ENCODE measurements around the gene VGLL4. TPM values are rescaled to one million over a fixed set of nuclear protein-coding genes. Genes with fewer than 3 reads are reported as not detected.

The VGLL4 gene
- total RNA-seq, 2 donors from 2014 or later = 47.5 to 49.7 TPM

- Histone ChIP-seq H3K4me3 (ENCODE audit: low read length) (no peak overlapping the region), H3K27ac (ENCODE audit: low read depth, low read length) (no peak overlapping the region), H3K36me3 (ENCODE audit: control insufficient read depth, insufficient read depth, low read length) (no peaks in the 10 kb centered on the region), H3K9me3 (ENCODE audit: control insufficient read depth, low read length) (no peaks in the 10 kb centered on the region), H3K27me3 (ENCODE audit: control insufficient read depth, insufficient read depth, low read length, poor library complexity, severe bottlenecking) (no peaks in the 10 kb centered on the region), H3K4me1 (ENCODE audit: control insufficient read depth, insufficient read depth, low read length) (peaks cover 3% of the 10 kb centered on the region), H3K9ac (ENCODE audit: extremely low read depth, low read length, poor library complexity, severe bottlenecking) (no peak overlapping the region)
- no peak for TF ChIP-seq CTCF (conservative IDR thresholded peaks at IDR 0.05)
- H3K4me3 Mint-ChIP-seq = no peak overlapping the region
- WGBS, 2 experiments (ENCODE audit: insufficient coverage in 1 of 2, insufficient read length in 1 of 2) = 55% methylated on average over 2 of the region's 4 CpGs; no CpG with 5 or more reads in 1 of the 2 experiments
- H3K9me3 Mint-ChIP-seq = no peaks in the 10 kb centered on the region
- H3K27me3 Mint-ChIP-seq (ENCODE audit: insufficient read depth) = no peaks in the 10 kb centered on the region
- H3K36me3 Mint-ChIP-seq (ENCODE audit: low read depth) = no peaks in the 10 kb centered on the region
- H3K27ac Mint-ChIP-seq = no peak overlapping the region
- H3K4me1 Mint-ChIP-seq = peaks cover 22% of the 10 kb centered on the region
- no peak for DNase-seq
Measured at GRCh38 chr3:11651477-11651876, 7.8 kb upstream of the VGLL4 start.

- Mint-ChIP-seq H3K36me3 (ENCODE audit: low read depth) (no peaks in the 10 kb centered on the region), H3K9me3 (no peaks in the 10 kb centered on the region), H3K4me3 (no peak overlapping the region), H3K4me1 (peaks cover 15% of the 10 kb centered on the region), H3K27me3 (ENCODE audit: insufficient read depth) (no peaks in the 10 kb centered on the region), H3K27ac (no peak overlapping the region)
- no peak overlapping the region for H3K27ac ChIP-seq (ENCODE audit: low read depth, low read length)
- no peaks in the 10 kb centered on the region for H3K36me3 ChIP-seq (ENCODE audit: control insufficient read depth, insufficient read depth, low read length)
- no peak overlapping the region for H3K9ac ChIP-seq (ENCODE audit: extremely low read depth, low read length, poor library complexity, severe bottlenecking)
- H3K4me3 ChIP-seq (ENCODE audit: low read length) = no peak overlapping the region
- no peaks in the 10 kb centered on the region for H3K9me3 ChIP-seq (ENCODE audit: control insufficient read depth, low read length)
- no peak for TF ChIP-seq CTCF (conservative IDR thresholded peaks at IDR 0.05)
- WGBS, 2 experiments (ENCODE audit: insufficient coverage in 1 of 2, insufficient read length in 1 of 2) = 98% methylated on average over 3 of the region's 3 CpGs; no CpG with 5 or more reads in 1 of the 2 experiments
- no peak for DNase-seq
- H3K4me1 ChIP-seq (ENCODE audit: control insufficient read depth, insufficient read depth, low read length) = no peaks in the 10 kb centered on the region
- H3K27me3 ChIP-seq (ENCODE audit: control insufficient read depth, insufficient read depth, low read length, poor library complexity, severe bottlenecking) = no peaks in the 10 kb centered on the region
Measured at GRCh38 chr3:11650391-11650790, 6.7 kb upstream of the VGLL4 start.

- H3K9me3 Mint-ChIP-seq = no peaks in the 10 kb centered on the region
- H3K4me1 ChIP-seq (ENCODE audit: control insufficient read depth, insufficient read depth, low read length) = no peaks in the 10 kb centered on the region
- peaks cover 6% of the 10 kb centered on the region for H3K4me1 Mint-ChIP-seq
Measured at GRCh38 chr3:11648735-11649134, 5.0 kb upstream of the VGLL4 start.

More at GRCh38 chr3:11648735-11649134, 5.0 kb upstream of the VGLL4 start:
- H3K36me3 Mint-ChIP-seq (ENCODE audit: low read depth) = no peaks in the 10 kb centered on the region
- Histone ChIP-seq H3K36me3 (ENCODE audit: control insufficient read depth, insufficient read depth, low read length) (no peaks in the 10 kb centered on the region), H3K9me3 (ENCODE audit: control insufficient read depth, low read length) (no peaks in the 10 kb centered on the region), H3K4me3 (ENCODE audit: low read length) (no peak overlapping the region), H3K27me3 (ENCODE audit: control insufficient read depth, insufficient read depth, low read length, poor library complexity, severe bottlenecking) (no peaks in the 10 kb centered on the region), H3K27ac (ENCODE audit: low read depth, low read length) (no peak overlapping the region), H3K9ac (ENCODE audit: extremely low read depth, low read length, poor library complexity, severe bottlenecking) (no peak overlapping the region)
- no peaks in the 10 kb centered on the region for H3K27me3 Mint-ChIP-seq (ENCODE audit: insufficient read depth)
- H3K4me3 Mint-ChIP-seq = no peak overlapping the region
- H3K27ac Mint-ChIP-seq = no peak overlapping the region
- TF ChIP-seq CTCF (conservative IDR thresholded peaks at IDR 0.05) = no peak
- no peak for DNase-seq
- 97 to 100% methylated on average over 1 of the region's 1 CpG for WGBS, 2 experiments (ENCODE audit: insufficient coverage in 1 of 2, insufficient read length in 1 of 2)
